Esophagus squamous epithelium (tissue), 4 donors: ENCODE measurements around the gene NCKIPSD.

Experiments
- CTCF ChIP-seq, 6 experiments: fragments of 450-650 bp in 4 of 6; fragments of 200-600 bp in 2 of 6; sonication (generic) in 2 of 6; IDR thresholded peaks; one replicate each; pipeline ENCODE4 v1.5.1; 2016 to 2019; ENCODE audit warnings: antibody characterized with exemption in 6 of 6, mild to moderate bottlenecking in 4 of 6, moderate library complexity in 4 of 6
- POLR2A ChIP-seq, 4 donors: fragments of 450-650 bp; IDR thresholded peaks; one replicate each; pipeline ENCODE4 v1.6.1; 2017; ENCODE audit warnings: antibody characterized with exemption in 4 of 4, mild to moderate bottlenecking in 4 of 4, moderate library complexity in 3 of 4

- TF ChIP-seq CTCF (IDR thresholded peaks at IDR 0.05) (no peak), POLR2A (IDR thresholded peaks at IDR 0.05) (no peak)
Observed at GRCh38 chr3:48694610-48695392, 9.1 kb upstream of the NCKIPSD start.
